Activated gamma-delta T cell treated with Interleukin-2 at 50 U/mL for 16 hours (primary cell): ENCODE results near the gene ST6GALNAC3.
"Not testable (repeated sequence)": the region's sequence is repeated elsewhere in the genome, so short reads cannot be mapped to it uniquely, and the experiment has no call there.

Source experiments
- DNase-seq: peaks from one replicate; pipeline ENCODE4 v3.0.0-alpha.2; 2020

The ST6GALNAC3 gene

GRCh38 chr1:76601465-76601864 is 526.9 kb downstream of the ST6GALNAC3 start:
- DNase-seq = no peak

- DNase-seq = no peak
These were observed 533.2 kb downstream of the ST6GALNAC3 start for GRCh38 chr1:76607717-76608116.

- no peak for DNase-seq
These were observed 537.4 kb downstream of the ST6GALNAC3 start for GRCh38 chr1:76611770-76612445.

GRCh38 chr1:76613886-76614285 is 539.3 kb downstream of the ST6GALNAC3 start:
- no peak for DNase-seq

GRCh38 chr1:76615253-76616035 is 540.9 kb downstream of the ST6GALNAC3 start:
- no peak for DNase-seq

- no peak for DNase-seq
These were observed 545.8 kb downstream of the ST6GALNAC3 start for GRCh38 chr1:76620371-76620770.

- no peak for DNase-seq
These were observed 548.4 kb downstream of the ST6GALNAC3 start for GRCh38 chr1:76622774-76623528.

GRCh38 chr1:76625886-76626678 is 551.5 kb downstream of the ST6GALNAC3 start:
- DNase-seq = no peak

- DNase-seq = no peak
These were observed 553.0 kb downstream of the ST6GALNAC3 start for GRCh38 chr1:76627498-76627897.

GRCh38 chr1:76627901-76628300 is 553.4 kb downstream of the ST6GALNAC3 start:
- DNase-seq = no peak

- DNase-seq = no peak
These were observed 557.6 kb downstream of the ST6GALNAC3 start for GRCh38 chr1:76632136-76632535.

GRCh38 chr1:76635784-76636183 is 561.2 kb downstream of the ST6GALNAC3 start:
- no peak for DNase-seq

GRCh38 chr1:76639181-76639580 is 564.6 kb downstream of the ST6GALNAC3 start:
- no peak for DNase-seq

- DNase-seq = no peak
These were observed 565.5 kb downstream of the ST6GALNAC3 start for GRCh38 chr1:76640092-76640491.

GRCh38 chr1:76640723-76641122 is 566.2 kb downstream of the ST6GALNAC3 start:
- DNase-seq = no peak

- DNase-seq = no peak
These were observed 569.6 kb downstream of the ST6GALNAC3 start for GRCh38 chr1:76644139-76644538.

- DNase-seq = not testable (repeated sequence)
These were observed 578.3 kb downstream of the ST6GALNAC3 start for GRCh38 chr1:76652860-76653259.

- no peak for DNase-seq
These were observed 583.1 kb downstream of the ST6GALNAC3 start for GRCh38 chr1:76657623-76658022.

- DNase-seq = no peak
These were observed 584.8 kb downstream of the ST6GALNAC3 start for GRCh38 chr1:76659171-76659940.

GRCh38 chr1:76661531-76661930 is 587.0 kb downstream of the ST6GALNAC3 start:
- DNase-seq = no peak

GRCh38 chr1:76666499-76666898 is 592.0 kb downstream of the ST6GALNAC3 start:
- DNase-seq = no peak

- no peak for DNase-seq
These were observed 593.5 kb downstream of the ST6GALNAC3 start for GRCh38 chr1:76668046-76668445.
